Raji (cell line): Measurements from ENCODE around the gene AK9.

Experiments used
- POLR2A ChIP-seq: IDR thresholded peaks from 2 replicates; pipeline ENCODE4 v1.6.1; 2011; ENCODE audit warnings: low read depth, low read length, control low read depth; ENCODE audit not compliant: insufficient read depth

Gene AK9

DNA sequence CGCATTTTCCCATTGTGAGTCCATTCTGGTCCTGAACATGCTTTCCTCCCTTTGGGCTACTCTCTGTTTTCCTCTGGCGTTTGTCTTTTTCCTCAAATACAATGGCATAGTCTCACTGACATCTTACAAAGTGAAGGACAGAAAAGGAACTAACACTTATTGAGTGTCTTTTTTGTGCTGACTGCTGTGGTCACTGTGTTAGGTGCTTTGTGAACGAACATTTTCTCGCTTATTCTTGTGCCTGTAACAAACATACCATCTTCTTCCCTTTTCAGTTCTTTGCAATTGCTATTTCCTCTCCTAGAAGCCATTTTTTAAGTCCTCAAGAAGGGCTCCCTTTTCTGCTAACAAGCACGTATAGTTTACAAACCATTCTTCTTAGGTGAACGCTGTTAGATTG is 15.5 kb upstream of the AK9 start:
- no peak for TF ChIP-seq POLR2A

DNA sequence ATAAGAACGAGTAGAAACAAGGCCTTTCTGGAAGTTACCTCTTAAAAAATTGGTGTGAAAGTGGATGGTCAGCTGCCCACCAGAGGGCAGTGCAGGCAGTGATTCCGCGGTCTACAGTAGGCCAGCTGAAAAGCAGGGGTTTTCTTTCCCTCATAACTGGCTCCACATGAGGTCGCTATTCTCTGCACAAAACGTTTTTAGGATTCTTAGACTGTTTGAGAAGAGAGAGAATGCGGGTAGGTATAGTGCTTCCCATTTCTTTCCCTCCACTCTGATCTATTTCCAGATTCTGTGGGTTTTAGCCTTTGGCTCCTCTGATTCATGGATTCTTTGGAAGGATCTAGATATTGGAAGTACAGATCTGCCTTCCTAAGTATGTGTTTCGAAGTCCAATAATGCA is 14.3 kb upstream of the AK9 start:
- no peak for TF ChIP-seq POLR2A

DNA sequence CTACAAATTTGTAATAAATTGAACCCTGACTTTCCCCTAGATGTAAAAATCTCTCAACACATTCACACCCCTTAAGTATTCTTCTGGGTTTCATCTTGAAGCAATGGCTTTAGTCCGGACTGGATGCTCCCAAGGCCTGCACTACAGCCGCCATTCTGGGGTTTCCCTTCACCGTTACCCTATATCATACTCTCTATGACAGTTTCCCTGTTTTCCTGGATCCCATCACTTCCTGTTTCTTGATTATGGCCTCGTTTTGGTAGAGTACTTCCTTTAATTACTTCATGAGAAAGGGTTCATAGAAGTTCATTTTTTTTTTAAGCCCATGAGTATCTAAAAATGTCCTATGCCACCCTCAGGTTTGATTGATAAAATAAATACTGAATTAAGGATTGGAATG is 11.8 kb upstream of the AK9 start:
- TF ChIP-seq POLR2A = no peak

DNA sequence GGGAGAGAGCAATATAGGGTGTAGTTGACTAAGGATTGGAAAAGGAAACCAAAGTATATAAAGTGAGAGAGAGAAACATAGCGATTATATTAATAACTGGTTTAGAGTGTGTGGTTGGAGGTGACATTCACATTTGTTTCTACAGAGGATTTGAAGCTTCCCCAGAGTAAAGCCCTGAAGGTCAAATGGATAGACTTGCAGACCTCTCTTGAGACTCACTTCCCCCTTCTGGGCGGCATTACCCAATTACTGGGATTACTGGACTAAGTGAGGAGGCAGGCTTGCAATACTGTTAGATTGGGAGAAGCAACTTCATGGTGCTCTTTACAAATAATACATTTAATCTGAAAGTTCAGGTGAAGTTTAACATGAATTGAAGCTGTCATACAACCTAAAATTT is 10.8 kb upstream of the AK9 start:
- no peak for TF ChIP-seq POLR2A

DNA sequence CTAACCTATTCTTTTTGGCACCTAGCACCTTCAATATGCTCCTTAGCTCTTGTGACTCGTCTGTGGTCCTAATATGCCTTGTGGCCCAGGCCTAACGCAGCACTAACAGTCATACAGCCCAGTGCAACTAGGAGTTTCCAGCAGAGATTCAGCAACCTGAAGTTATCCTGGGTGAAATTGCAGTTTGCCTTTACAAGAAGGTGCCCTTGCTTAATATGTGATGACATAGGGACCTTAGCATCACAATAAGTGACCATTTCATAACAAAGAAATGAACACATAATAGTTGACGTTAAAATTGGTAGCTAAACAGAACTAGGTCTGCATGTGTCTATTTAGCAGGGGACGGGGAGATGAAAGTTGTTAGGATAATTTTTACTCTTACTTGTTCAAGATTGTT is 10.2 kb upstream of the AK9 start:
- TF ChIP-seq POLR2A = no peak

GRCh38 chr6:109696355-109696754 is 5.4 kb upstream of the AK9 start:
- TF ChIP-seq POLR2A = no peak

- TF ChIP-seq POLR2A = no peak
Measured at GRCh38 chr6:109695468-109695867, 4.5 kb upstream of the AK9 start.

- TF ChIP-seq POLR2A = no peak
Measured at GRCh38 chr6:109693111-109693510, 2.1 kb upstream of the AK9 start.

- TF ChIP-seq POLR2A = no peak
Measured at GRCh38 chr6:109690373-109690736, 647 bp downstream of the AK9 start.

GRCh38 chr6:109687271-109687761 is 3.7 kb downstream of the AK9 start:
- no peak for TF ChIP-seq POLR2A

DNA sequence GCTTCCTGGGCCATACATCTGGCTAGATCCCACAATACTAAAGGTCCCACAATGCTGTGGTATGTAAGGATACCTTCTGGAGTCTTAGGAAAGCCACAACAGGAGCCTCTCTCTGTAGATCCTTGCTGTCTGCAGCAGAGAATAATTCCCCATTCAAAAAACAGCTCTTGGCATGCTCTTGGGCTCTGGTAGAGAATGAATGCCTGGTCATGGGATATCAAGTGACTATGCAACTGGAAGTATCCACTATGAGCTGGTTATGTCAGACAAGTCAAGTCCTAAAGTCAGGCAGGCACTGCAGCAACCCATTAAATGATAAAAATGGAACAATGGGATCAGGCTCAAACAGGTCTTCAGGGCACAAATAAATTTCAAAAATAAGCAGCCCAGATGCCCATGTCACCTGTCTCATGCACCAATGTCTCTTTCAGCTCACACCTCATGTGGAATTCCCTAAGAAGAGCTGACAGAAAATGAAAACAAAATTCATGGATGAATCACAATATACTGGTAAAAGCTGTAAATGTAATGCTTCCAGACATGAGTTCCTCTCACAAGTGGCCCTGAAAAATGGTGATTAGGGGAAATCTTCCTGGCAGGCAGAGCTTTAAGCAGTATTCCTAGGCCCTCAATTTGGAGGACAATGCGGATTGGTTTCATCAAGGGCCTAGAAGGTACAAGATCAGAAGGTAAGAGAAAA is 4.3 kb downstream of the AK9 start:
- TF ChIP-seq POLR2A = no peak

DNA sequence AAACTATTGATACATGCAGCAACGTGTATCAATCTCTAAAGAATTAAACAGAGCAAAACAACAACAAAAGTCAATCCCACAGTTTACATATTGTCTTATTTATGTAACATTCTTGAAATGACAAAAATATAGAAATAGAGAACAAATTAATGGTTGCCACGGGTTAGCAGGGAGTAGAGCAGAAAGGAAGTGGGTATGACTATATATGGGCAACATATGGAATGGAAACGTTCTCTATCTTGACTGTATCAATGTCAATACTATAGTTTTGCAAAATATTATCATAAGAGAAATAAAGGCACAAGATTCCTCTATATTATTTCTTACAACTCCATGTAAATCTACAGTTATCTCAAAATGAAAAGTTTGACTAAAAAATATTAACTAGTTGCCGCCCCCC is 12.8 kb downstream of the AK9 start:
- no peak for TF ChIP-seq POLR2A

- TF ChIP-seq POLR2A = no peak
Measured at GRCh38 chr6:109676724-109677123, 14.3 kb downstream of the AK9 start.

- no peak for TF ChIP-seq POLR2A
Measured at GRCh38 chr6:109672839-109673238, 18.2 kb downstream of the AK9 start.

DNA sequence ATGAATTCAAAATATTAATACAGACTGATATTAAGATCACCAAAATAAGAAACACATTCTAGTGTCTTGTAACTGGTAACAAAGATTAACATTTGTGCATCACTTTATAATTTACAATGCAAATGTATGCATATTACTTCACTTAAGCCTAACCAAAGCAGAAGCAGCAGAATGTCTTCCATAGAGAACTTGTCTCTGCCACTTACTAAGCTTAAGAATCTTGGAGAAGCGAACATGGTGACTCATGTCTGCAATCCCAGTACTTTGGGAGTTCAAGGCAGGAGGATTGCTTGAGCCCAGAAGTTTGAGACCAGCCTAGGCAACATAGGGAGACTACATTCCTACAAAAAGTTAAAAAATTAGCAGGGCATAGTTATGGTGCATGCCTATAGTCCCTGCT is 18.8 kb downstream of the AK9 start:
- no peak for TF ChIP-seq POLR2A

DNA sequence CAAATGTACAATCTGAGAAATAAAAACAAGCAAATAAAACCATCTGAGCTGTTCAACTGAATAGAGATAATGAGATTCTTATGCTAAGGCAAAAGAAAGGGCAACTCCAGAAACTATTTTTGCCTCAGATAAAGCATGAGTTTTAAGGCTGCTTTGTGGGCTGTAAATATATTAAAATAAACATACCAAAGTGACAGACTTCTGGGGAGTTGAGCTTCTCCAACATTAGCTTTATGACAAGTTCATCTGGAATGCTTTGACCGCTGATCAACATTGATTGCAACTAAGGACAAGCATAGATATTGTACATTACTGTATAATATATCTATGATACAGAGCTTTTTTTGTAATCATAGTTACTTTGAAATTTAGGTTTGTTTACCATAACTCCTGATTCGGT is 19.3 kb downstream of the AK9 start:
- TF ChIP-seq POLR2A = no peak

DNA sequence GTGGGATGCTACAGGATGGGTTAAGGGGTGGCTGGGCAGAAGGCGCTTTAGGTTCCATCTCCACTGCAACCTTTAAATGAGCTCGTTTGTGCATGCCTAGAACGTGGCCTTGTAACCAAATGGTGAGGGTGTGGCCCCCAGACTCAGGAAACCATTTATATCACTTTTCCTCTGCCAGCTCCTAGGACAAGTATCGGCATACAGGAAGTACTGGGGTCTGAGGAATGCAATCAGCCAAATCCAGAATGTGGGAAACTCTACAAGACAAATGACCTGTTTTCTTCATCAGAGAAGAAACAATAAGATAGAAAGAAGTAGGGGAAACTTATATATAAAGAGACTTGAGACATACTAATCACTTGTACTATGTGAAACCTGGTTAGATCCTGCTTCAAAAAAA is 21.2 kb downstream of the AK9 start:
- TF ChIP-seq POLR2A = no peak
